Hepatocyte (in vitro differentiated cells): ENCODE results near the gene FASN.

Source experiments
- CTCF ChIP-seq: fragments of 200-600 bp; sonication (generic); IDR thresholded peaks from 2 replicates; pipeline ENCODE4 v1.5.1; 2016; ENCODE audit warnings: antibody characterized with exemption, mild to moderate bottlenecking; ENCODE audit not compliant: poor library complexity
- EZH2 ChIP-seq: fragments of 200-600 bp; sonication (generic); IDR thresholded peaks from 2 replicates; pipeline ENCODE4 v1.6.1; 2016; ENCODE audit warnings: antibody characterized with exemption, mild to moderate bottlenecking, borderline replicate concordance
- EZH2phosphoT487 ChIP-seq: fragments of 200-600 bp; sonication (generic); IDR thresholded peaks from one replicate; pipeline ENCODE4 v1.6.1; 2018; ENCODE audit warnings: antibody characterized with exemption, mild to moderate bottlenecking, low read depth, moderate library complexity; ENCODE audit not compliant: unreplicated experiment, severe bottlenecking

- TF ChIP-seq CTCF = no peak
- TF ChIP-seq EZH2 = no peak
- no peak for TF ChIP-seq EZH2phosphoT487
These were observed 33.4 kb downstream of the FASN start for GRCh38 chr17:82064433-82065192.
